HG02763 (cell line): ENCODE results near the gene BDH1.

ENCODE experiments used
- ATAC-seq: cut with Tn5 transposase; IDR thresholded peaks from one replicate; pipeline ENCODE4 v1.9.1; 2021; ENCODE audit warnings: mild to moderate bottlenecking, moderate library complexity; ENCODE audit not compliant: unreplicated experiment

Gene BDH1

DNA sequence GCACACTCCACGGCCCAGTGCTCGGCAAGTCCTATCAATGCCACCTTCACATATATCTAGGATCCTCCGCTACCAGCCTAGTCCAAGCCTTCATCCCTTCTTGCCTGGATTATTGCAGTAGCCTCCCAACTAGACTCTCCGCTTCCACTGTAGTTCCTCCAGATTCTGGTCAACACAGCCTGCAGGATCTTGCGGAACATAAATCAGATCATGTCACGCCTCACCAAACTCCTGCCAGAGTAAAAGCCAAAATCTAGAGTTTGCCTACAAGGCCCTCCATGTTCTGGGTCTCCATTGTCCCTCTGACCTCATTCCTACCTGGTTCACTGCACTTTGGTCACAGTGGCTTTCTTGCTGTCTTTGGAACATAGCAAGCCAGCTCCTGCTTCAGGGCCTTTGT is 3.6 kb downstream of the BDH1 start:
- ATAC-seq = no peak

DNA sequence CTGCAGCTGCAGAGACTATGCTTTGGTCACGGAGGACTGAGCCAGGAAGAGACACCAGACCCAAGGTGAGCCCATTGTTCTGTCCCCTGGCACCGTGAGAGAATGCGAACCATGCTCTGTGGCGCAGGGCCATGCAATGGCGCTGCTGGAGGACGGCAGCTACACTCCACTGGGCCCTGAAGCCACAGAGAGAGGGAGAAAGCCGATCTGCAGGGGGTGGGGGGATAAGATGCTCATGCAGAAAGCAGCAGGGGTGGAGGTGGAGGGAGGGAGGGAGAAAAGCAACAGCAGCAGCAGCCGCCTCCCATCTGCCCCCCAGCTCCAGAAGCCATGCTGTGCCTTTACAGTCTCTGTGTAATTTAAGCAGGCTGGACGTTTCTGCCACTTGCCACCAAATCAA is 5.3 kb downstream of the BDH1 start:
- ATAC-seq = no peak

DNA sequence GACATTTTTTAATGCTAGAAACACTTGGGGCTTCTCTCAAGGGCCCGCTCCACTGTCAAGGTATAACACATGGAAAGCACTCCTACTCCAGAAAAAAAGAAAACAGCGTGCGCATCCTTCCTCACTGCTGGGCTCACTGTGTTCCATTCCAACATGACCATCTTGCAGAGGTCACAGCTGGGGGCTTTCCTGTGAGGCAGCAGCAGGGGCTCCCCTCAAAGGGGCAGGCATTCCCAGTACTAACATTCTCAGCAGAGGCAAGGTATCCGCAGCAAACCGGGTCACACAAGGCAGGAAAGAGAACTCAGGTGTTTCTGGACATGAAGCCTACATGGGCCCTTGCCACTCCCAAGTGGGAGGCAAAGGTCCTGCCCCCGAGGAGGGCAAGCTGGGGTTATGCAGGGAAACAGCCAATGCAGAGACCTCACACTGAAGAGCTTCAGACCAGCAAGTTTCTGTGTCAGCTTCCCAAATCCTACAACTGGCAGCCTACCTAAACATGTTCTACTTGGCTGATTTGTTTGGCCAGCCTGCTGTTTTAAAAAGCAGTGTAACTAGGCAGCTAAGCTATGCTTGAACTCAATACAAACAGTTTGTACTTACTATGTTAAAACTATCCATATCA is 6.4 kb downstream of the BDH1 start:
- ATAC-seq = no peak

DNA sequence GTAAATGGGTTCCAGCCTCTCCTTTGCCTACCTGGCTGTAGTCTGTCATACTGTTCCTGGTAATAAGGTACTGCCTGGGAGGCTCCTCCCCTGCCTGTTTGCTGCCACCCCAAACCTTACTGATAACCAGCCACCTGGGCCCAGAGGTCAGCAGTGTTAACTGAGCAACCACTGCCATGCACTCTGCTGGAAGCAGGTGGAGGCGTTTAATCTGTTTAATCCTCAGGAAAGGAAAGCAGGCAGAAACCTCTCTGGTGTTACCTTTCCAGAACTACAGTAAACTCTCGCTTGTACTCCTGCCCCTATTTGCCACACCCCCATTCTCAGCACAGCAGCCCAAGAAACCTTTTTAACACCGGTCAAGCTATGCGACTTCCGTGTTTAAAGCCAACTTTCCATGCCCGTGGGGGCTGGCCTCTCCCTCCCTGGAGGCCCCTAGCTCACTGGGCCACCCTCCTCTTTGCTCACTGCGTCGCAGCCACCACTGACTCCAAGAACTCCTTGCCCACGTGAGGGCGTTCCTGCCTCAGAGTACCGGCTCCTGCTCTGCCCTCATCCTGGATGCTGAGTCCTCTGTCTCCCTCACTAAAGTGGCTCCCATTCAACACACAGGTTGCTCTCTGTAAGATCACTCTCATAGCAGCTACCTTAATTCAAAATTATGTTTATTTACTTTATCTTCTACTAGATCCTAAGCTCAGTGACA is 8.3 kb downstream of the BDH1 start:
- no peak for ATAC-seq

DNA sequence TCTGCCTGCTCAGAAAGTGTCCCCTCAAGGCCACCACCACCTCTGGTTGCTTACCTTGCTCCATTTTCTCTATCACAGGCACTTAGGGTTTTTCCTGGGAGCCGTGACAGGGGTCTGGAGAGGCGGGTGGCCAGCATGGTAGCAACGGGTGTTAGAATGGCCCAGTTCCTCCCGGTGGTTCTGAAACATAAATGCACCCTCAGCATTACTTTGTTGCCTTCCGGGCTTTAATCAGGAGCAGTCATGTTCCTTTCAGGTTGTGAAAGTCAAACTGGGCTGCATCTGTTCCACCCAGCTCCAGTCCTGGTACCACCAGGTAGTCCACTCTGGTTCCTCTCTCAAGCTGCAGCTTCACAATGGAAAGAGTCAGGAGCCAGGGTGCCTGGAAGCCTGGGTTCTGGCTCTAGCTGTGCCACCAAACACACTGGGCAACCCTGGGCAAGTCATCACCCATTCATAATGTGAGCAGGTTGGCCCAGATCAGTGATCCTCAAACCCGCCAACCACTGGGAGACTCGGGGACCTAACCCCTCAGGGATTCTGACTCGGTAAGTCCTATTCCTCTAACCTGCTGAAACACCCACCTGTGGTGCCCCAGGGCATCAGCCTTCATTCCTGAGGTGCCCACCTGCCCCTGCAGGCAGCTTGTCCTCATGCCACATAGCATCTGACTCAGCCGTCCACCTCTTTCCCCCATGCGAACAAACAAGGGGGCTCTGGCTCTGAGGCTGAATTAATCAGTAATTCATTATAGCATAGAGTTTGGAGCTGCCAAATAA is 9.3 kb downstream of the BDH1 start:
- ATAC-seq = no peak

DNA sequence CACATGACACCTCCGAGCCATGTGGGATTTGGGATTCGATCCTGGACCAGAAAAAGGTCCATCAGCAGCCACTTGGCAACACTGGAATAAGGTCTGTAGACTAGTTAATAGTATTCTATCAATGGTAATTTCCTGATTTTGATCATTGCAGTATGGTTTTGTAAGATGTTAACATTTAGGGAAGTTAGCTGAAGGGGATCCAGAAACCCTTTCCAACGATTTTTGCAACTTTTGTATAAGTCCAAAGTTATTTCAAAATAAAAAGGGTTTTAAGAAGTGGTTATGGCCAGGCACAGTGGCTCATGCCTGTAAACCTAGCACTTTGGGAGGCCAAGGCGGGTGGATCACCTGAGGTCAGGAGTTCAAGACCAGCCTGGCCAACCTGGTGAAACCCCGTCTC is 10.2 kb downstream of the BDH1 start:
- no peak for ATAC-seq

DNA sequence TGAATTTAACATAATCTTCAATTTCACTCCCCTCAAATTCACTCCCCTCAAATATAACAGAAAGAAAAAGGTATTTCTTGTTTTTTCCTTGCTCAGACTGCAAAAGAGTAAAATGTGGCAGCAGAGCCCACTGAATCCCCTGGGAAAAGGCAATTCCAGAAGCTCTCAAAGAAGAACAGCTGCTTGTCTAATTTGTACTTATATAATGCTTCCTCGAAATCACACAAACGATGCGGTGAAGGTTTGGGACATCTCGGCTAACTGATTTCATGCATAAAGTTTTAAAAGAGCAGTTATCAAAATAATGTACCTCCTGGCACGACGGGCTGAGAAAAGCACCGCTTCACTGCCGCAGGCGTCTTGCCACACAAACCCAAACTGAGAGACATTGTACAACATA is 10.7 kb downstream of the BDH1 start:
- ATAC-seq = no peak

DNA sequence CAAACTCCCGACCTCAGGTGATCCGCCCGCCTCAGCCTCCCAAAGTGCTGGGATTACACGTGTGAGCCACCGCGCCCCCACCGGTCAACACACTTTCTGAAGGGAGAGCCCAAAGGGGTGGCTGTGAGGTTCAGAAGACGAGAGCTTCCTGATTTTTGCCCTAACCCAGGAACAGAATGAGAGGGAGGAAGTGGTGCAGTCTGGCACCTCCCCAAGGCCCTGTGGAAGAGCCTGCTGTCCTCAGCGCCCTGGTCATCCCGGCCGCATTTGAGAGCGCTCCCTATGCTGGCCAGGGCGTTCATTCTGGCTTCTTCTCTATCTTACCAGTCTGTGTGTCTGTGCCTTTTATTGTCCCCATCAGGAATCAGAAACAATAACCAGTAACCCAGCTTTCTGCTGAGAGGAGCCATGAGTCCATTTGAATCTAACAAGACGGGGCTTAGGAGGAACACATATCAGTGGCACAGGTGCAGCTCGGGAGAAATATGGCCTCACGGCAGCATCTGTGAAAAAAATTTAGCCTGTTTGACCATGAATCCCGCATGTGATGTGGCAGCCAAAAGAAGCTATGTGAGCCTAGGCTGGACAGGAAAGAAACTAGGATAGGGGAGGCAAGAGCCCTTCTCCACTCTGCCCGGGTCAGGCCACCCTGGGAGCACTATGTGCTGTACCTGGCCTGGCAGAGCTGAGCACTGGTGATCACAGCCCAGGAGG is 12.9 kb downstream of the BDH1 start:
- ATAC-seq = no peak

DNA sequence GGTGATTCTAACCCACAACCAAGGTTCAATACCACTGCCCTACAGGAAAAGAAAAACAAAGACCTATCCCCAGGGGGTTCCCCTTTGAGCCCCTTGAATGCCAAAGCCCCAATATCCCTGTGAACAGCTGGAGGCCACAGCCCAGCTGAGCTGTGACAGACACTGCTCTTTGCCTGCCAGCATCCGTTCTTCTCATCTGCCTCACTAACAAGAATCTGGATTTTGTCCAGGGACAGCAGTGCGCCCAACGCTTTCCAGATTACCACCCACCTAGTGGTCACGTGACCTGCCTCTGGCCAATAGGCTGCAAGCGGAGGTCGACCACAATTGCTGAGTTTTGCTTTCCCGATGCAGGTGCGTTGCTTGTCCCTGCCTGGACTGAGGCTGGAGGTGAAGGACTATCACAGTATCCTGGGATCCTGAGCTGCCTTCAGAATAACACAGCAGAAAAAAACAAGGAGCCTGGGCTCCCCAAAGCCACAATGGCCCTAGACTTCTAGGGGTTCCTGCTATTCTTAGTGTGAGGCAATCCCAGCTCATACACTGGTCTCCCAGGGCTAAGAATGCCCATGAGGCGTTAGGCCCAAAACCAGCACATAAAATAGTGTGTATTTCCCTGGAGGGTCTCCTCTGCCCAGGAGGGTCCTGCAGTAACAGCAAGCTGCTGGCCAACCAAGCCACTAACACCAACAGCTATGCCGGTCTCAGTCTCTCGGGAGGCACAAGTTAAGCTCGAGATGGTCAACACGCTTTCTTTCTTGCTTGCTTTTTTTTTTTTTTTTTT is 13.8 kb downstream of the BDH1 start:
- no peak for ATAC-seq

DNA sequence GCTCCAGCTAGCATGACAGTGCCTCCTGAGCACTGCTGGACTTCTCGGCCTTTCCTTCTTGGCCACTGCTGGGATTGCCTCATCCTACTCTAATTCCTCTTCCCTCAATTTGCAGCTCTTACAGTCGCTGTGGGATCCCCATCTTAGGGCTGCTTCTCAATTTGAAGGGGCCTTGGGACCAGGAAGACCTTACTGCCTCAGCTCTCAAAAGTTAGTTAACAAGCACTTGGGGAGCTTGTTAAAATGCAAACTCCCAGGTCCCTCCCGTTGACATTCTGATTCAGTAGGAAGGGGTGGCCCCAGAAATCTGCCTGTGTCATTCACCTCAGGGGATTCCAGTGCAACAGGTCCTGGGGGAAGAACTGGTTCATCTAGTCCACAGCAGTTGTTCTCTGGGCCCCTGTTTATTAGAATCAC is 14.8 kb downstream of the BDH1 start:
- ATAC-seq = no peak

DNA sequence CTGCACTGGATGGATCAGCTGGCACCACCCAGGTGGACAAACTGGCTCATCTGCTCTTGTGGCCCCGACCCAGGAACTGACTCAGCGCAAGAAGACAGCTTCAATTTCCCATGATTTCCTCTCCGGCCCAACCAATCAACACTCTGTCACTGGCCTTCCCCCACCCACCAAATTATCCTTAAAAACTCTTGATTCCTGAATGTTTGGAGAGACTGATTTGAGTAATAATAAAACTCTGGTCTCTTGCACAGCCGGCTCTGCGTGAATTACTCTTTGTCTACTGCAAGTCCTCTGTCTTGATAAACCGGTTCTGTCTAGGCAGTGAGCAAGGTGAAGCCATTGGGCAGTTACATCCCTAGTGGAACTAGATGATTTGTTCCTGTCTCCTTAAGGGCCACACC is 16.1 kb downstream of the BDH1 start:
- ATAC-seq = no peak

DNA sequence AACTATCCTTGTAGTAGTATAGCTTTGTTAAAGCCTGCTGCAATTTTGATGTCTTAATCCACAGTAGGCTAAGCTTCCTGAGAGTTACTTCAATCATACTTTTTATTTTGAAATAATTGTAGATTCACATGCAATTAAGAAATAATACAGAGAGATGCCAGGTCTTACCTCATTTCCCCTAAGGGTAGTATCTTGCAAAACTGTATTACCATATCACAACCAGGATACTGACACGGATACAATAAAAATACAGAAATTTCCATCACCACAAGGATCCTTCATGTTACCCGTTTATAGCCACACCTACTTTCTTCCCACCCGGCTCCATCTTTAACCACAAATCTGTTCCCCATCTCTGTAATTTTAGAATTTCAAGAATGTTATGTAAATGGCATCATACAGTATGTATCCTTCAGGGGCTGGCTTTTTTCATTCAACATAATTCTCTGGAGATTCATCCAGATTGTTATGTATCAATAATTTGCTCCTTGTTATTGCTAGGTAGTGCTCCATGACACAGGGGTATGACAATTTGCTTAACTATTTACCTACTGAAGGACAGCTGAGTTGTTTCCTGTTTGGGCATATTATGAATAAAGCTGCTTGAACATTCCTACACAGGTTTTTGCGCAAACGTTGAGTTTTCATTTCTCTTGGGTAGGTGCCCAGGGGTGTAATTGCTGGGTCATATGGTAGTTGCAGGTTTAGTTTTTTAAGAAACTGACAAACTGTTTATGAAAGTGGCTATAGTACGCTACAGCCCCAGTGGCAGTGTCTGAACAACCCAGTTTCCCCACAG is 21.6 kb downstream of the BDH1 start:
- ATAC-seq = no peak

DNA sequence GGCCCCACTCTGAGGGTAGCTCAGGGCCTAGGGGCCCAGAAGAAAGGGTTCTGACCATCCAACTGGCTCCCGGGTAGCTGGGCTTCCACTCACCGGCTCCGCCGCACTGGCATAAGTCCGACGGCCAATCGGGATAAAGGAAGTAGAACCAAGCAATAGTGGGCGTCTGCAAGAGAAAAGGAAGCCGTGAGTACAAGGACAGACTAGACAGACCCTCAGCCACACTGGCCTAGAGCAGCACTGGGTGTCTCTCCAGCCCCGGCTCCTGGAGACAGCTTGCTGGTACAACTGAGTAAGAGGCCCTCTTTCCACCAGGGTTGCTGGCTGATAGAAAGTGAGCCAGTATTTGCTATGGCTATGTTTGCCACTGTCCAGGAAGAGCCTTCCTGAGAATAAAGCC is 22.4 kb downstream of the BDH1 start:
- no peak for ATAC-seq

DNA sequence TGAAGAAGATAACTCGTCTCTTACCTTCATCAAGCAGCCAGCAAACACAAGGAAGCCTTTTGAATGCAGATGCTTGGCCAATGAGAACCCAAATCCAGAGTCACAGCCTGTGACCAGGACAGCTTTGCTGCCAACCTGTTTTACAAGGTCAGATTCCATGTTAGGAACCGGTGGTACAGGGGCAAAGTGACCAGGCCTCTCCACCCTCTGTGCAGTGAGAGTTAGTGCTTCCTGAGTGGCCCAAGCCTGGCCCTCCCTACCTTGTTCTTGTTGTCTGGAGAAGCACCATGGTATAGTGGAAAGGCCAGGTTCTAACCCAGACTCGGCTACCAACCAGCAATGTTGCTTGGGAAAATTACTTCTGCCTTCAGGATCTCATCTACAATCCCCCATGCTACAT is 23.4 kb downstream of the BDH1 start:
- no peak for ATAC-seq

DNA sequence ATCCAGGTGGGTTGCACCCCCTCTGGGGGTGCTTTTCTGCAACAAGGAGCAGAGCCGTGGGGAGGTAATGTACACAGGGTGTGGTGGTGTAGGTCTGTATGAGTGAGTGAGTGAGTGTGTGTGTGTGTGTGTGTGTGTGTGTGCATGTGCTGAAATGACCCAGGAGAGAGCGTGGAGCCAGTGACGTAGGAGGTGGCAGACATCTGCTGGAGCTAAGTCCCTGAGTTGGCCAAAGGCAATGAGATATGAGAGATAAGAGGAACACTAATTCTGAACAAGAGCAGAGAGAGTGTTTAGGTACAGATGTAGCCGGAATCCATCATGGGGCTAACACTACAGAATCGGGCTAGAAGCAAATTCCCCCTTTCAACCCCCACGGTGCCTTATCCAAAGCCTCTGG is 27.6 kb downstream of the BDH1 start:
- ATAC-seq = no peak

DNA sequence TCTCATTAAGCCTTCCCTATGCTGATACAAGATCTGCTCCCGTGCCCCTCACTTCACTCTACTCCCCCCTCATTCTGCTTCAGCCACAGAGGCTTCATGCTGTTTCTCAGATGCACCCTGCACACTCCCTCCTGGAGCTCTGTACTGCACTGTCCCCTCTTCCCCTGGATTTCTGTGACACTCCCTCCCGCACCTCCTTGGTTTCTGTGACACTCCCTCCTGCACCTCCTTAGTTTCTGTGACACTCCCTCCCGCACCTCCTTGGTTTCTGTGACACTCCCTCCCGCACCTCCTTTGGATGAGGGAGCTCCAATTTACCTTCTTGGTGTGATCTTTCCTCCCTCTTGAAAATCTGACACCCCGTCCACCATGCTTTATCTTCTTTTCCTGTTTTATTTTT is 28.2 kb downstream of the BDH1 start:
- no peak for ATAC-seq

DNA sequence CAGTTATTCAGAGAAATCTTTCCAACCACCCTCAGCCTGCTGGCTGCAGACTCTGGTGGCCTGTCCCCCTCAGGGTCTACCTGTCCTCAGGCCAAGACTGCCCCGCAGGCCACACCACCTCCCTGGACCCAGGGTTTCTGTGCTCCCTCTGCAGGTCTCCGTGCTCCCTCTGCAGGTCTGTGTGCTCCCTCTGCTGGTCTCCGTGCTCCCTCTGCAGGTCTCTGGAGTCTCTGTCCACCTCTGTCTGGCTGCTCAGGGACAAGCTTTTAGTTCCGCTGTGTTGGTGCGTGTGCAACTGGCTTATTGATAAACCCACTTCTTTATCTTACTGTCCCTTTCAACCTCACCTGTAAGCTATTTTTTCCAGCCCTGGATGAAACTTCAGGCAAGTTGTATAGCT is 30.1 kb downstream of the BDH1 start:
- no peak for ATAC-seq

DNA sequence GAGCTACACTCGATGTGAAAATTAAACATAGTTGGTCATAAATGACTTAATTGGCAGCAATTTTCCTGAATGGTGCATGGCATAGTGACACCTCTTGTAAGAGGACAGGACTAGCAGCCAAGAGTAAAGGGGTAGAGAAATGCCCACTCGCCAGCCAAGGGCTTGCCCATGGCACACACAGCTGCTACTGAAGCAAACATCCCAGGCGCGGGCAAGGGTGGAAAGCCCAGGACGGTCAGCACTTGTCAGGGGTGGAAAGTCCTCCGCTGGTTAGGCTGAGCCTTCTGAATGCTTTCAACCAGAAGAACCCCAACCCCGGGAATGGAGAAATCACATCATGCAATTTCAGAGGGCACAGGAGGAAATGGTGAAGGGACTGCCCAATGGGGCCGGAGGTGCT is 31.6 kb downstream of the BDH1 start:
- ATAC-seq = no peak

DNA sequence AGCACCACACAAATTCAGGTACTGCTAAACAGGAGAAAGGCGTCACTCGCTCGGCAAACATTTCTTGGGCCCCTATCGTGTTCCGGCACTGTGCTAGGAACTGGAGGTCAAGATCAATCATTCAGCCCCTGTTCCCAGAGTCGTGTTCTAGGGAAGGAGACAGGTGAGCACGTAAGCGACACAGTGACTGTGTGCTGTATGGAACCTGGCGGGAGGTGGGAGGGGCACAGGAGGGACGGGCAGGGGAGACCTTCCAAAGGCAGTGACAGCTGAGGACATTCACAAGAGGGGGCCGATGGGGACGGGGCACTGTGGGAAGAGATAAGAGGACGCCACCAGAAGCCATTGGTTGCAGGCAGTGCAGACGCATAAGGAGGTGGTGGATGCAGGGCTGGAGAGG is 32.2 kb downstream of the BDH1 start:
- ATAC-seq = no peak

DNA sequence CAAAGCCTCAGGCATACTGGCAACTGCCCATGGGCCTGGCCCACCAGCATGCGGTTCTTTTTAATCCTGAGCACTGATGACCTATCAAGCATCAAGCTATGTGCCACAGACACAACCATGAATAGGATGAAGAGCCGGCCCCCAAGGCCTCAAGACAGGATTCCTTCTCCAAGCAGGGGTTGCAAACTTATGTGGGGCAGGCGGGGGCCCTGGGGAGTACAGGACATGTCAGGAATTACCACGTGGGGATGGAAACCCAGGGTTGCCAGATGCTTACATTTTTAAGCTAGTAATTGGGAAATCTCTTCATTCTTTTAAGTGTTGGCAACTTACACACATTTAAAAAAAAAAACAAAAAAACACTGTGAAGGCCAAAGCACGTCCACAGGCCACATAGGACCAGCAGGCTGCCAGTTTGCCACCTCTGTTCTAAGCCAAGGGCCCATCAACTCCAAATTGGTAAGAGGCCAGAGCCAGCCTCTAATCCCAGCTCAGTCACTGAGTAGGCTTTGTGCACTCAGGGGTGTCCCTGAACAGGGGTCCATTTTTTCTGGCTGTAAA is 32.8 kb downstream of the BDH1 start:
- ATAC-seq = no peak
